ENCODE measurements around the gene CAMTA1. TPM values are rescaled to one million over a fixed set of nuclear protein-coding genes. Genes with fewer than 3 reads are reported as not detected.
"Not testable (repeated sequence)": the region's sequence is repeated elsewhere in the genome, so short reads cannot be mapped to it uniquely, and the experiment has no call there.

CAMTA1 gene
- total RNA-seq = 56.4 and 79.3 TPM in 2 replicates

GRCh38 chr1:6785318-6785727 is at the start of gene CAMTA1:
Gene CAMTA1, plus strand, starts transcription at chr1:6785454. Its CDS starts 77 bp downstream, at chr1:6785531.
- DNase-seq (ENCODE audit: low read depth) = no peak

- no peak for DNase-seq (ENCODE audit: low read depth)
Observed at GRCh38 chr1:6738987-6739676, 46.1 kb upstream of the CAMTA1 start.

GRCh38 chr1:6742676-6743188 is 42.5 kb upstream of the CAMTA1 start:
- not testable (repeated sequence) for DNase-seq (ENCODE audit: low read depth)

- DNase-seq (ENCODE audit: low read depth) = peak; percentile 57
Observed at GRCh38 chr1:6743189-6744101, 41.8 kb upstream of the CAMTA1 start.

GRCh38 chr1:6745073-6745472 is 40.2 kb upstream of the CAMTA1 start:
- DNase-seq (ENCODE audit: low read depth) = no peak

GRCh38 chr1:6747674-6748073 is 37.6 kb upstream of the CAMTA1 start:
- DNase-seq (ENCODE audit: low read depth) = no peak

GRCh38 chr1:6750490-6750889 is 34.8 kb upstream of the CAMTA1 start:
- DNase-seq (ENCODE audit: low read depth) = no peak

GRCh38 chr1:6753320-6754140 is 31.7 kb upstream of the CAMTA1 start:
- DNase-seq (ENCODE audit: low read depth) = no peak

GRCh38 chr1:6756457-6756856 is 28.8 kb upstream of the CAMTA1 start:
- DNase-seq (ENCODE audit: low read depth) = no peak

- DNase-seq (ENCODE audit: low read depth) = no peak
Observed at GRCh38 chr1:6757719-6758435, 27.4 kb upstream of the CAMTA1 start.

- no peak for DNase-seq (ENCODE audit: low read depth)
Observed at GRCh38 chr1:6761196-6761737, 24.0 kb upstream of the CAMTA1 start.

- DNase-seq (ENCODE audit: low read depth) = peak; percentile 35
Observed at GRCh38 chr1:6762060-6762459, 23.2 kb upstream of the CAMTA1 start.

GRCh38 chr1:6770751-6771440 is 14.4 kb upstream of the CAMTA1 start:
- peak; percentile 62 for DNase-seq (ENCODE audit: low read depth)

GRCh38 chr1:6771441-6771769 is 13.8 kb upstream of the CAMTA1 start:
- DNase-seq (ENCODE audit: low read depth) = no peak

- no peak for DNase-seq (ENCODE audit: low read depth)
Observed at GRCh38 chr1:6774381-6774780, 10.9 kb upstream of the CAMTA1 start.

GRCh38 chr1:6775261-6776043 is 9.8 kb upstream of the CAMTA1 start:
- DNase-seq (ENCODE audit: low read depth) = no peak

- DNase-seq (ENCODE audit: low read depth) = no peak
Observed at GRCh38 chr1:6776389-6776788, 8.9 kb upstream of the CAMTA1 start.

GRCh38 chr1:6776895-6777294 is 8.4 kb upstream of the CAMTA1 start:
- DNase-seq (ENCODE audit: low read depth) = no peak

- no peak for DNase-seq (ENCODE audit: low read depth)
Observed at GRCh38 chr1:6777813-6778212, 7.4 kb upstream of the CAMTA1 start.
